GM12892 (cell line): ENCODE measurements around the gene PAK3.

ENCODE experiments used
- POLR2AphosphoS5 ChIP-seq: IDR thresholded peaks from 2 replicates; pipeline ENCODE4 v1.6.1; 2011; ENCODE audit warnings: low read depth, low read length, control low read depth
- TAF1 ChIP-seq: IDR thresholded peaks from 2 replicates; pipeline ENCODE4 v1.6.1; 2011; ENCODE audit warnings: low read depth, mild to moderate bottlenecking, control low read depth, low read length, borderline replicate concordance

GRCh38 chrX:111123606-111124179 lies 27.7 kb downstream of the PAK3 start:
- TF ChIP-seq POLR2AphosphoS5 (no peak), TAF1 (no peak)
